H1 (cell line): ENCODE results near the gene ACSL6. TPM values are rescaled to one million over a fixed set of nuclear protein-coding genes. Genes with fewer than 3 reads are reported as not detected.
A peak's percentile ranks its signal among the peaks of the same experiment; 100 is the strongest.

Source experiments
- BRCA1 ChIP-seq: IDR thresholded peaks from 2 replicates; pipeline ENCODE4 v1.6.1; 2012; ENCODE audit warnings: low read depth, low read length, improper control_type of control experiment
- CBX5 ChIP-seq: fragments of 300-800, 300-1000 bp; sonication (generic); IDR thresholded peaks from 2 replicates; pipeline ENCODE4 v1.7.1; 2016; ENCODE audit warnings: antibody characterized with exemption, low read length, low read depth
- CHD7 ChIP-seq: fragments of 300-600 bp; sonication (generic); IDR thresholded peaks from 2 replicates; pipeline ENCODE4 v1.7.1; 2012; ENCODE audit warnings: low read length, moderate library complexity, mild to moderate bottlenecking, inconsistent platforms; ENCODE audit not compliant: insufficient replicate concordance
- EP300 ChIP-seq, 2 experiments: IDR thresholded peaks; 1 replicate in 1 of 2; 2 replicates in 1 of 2; pipeline ENCODE4 v1.6.1; 2011 to 2012; ENCODE audit warnings: low read depth in 2 of 2, low read length in 2 of 2, mild to moderate bottlenecking in 2 of 2, borderline replicate concordance in 1 of 2, inconsistent platforms in 1 of 2, moderate library complexity in 1 of 2
- EZH2 ChIP-seq: fragments of 200-600 bp; sonication (generic); IDR thresholded peaks from 2 replicates; pipeline ENCODE4 v1.7.1; 2012; ENCODE audit warnings: low read depth, mild to moderate bottlenecking, moderate library complexity, low read length, inconsistent platforms; ENCODE audit not compliant: severe bottlenecking
- JUN ChIP-seq: IDR thresholded peaks from 2 replicates; pipeline ENCODE4 v1.6.1; 2011; ENCODE audit warnings: low read depth, mild to moderate bottlenecking, improper control_type of control experiment, low read length
- KDM1A ChIP-seq: fragments of 200-600, 300-600 bp; sonication (generic); IDR thresholded peaks from 2 replicates; pipeline ENCODE4 v1.7.1; 2016; ENCODE audit warnings: mild to moderate bottlenecking, low read length, borderline replicate concordance
- MAFK ChIP-seq: IDR thresholded peaks from 2 replicates; pipeline ENCODE4 v1.6.1; 2012; ENCODE audit warnings: low read depth, mild to moderate bottlenecking, improper control_type of control experiment, low read length
- RAD21 ChIP-seq, 2 experiments: IDR thresholded peaks in 1 of 2; conservative IDR thresholded peaks in 1 of 2; 2 replicates each; pipeline ENCODE4 v1.6.1; 2011; ENCODE audit warnings: low read depth in 2 of 2, low read length in 2 of 2, improper control_type of control experiment in 1 of 2, inconsistent platforms in 1 of 2, mild to moderate bottlenecking in 1 of 2, moderate library complexity in 1 of 2
- SRF ChIP-seq: IDR thresholded peaks from 2 replicates; pipeline ENCODE4 v1.6.1; 2011; ENCODE audit warnings: mild to moderate bottlenecking, low read depth, low read length, moderate library complexity
- YY1 ChIP-seq: IDR thresholded peaks from 2 replicates; pipeline ENCODE4 v1.6.1; 2011; ENCODE audit warnings: low read depth, mild to moderate bottlenecking, low read length
- polyA plus RNA-seq, 7 experiments: library from polyadenylated mRNA; depleted of rRNA in 3 of 7; stranded (reverse) in 5 of 7; unstranded in 2 of 7; fragments of >200 nt in 5 of 7; fragments of 200-250 nt in 2 of 7; gene quantifications; 1 replicate in 5 of 7; 2 replicates in 1 of 7; 4 replicates in 1 of 7; pipeline versions ENCODE4 v1.2.1 to v1.2.3, GENCODE V29; 2011 to 2013; ENCODE audit warnings: missing spikeins in 2 of 7, mixed read lengths in 2 of 7
- total RNA-seq: library from RNA; stranded (reverse); fragmentation: NEBNext Ultra II Directional; extraction: Animal tissue kit (Norgen Biotek cat#: 25700); gene quantifications from 2 replicates; pipeline ENCODE4 v1.2.1, GENCODE V29; 2021

ACSL6 gene
- total and polyA plus RNA-seq, 2 of the 8 experiments (the other 6 are each of a cell fraction or from before 2014, with no cell fraction given): 2.3 to 2.4 TPM

GRCh38 chr5:132003170-132003744 is 8.2 kb downstream of the ACSL6 start (continued):
- TF ChIP-seq CHD7 (no peak), EP300 (IDR thresholded peaks at IDR 0.05; ENCODE audit: borderline replicate concordance in 1 of 2, low read depth in 2 of 2, low read length in 2 of 2) (no peak), EZH2 (no peak), JUN (no peak), CBX5 (no peak), KDM1A (peak; percentile 35; the same call in 1 of the 2 replicates), YY1 (peak; percentile 77), RAD21 (IDR thresholded peaks at IDR 0.05 in 1 of 2, conservative IDR thresholded peaks at IDR 0.05 in 1 of 2; ENCODE audit: low read depth in 2 of 2, low read length in 2 of 2) (peak; percentile 52 to 59), SRF (no peak), BRCA1 (no peak), MAFK (no peak)
